CD4-positive, alpha-beta T cell (primary cell): Measurements from ENCODE around the gene MAP1LC3A. TPM values are rescaled to one million over a fixed set of nuclear protein-coding genes. Genes with fewer than 3 reads are reported as not detected.
"Not testable (repeated sequence)": the region's sequence is repeated elsewhere in the genome, so short reads cannot be mapped to it uniquely, and the experiment has no call there.

Source experiments
- ATAC-seq: fragments of 200-7000 bp; cut with Tn5 transposase; one replicate; pipeline ENCODE4 v1.10.0; 2022; ENCODE audit warnings: mild to moderate bottlenecking; ENCODE audit not compliant: poor library complexity
- CTCF ChIA-PET: fragments of 350-600 bp; sonication (Branson Sonifier 250); formaldehyde crosslinking; loops from one replicate; lab custom pipeline; 2021; ENCODE audit warnings: antibody characterized with exemption, inconsistent platforms; lab: Charles Lee
- POLR2A ChIA-PET: fragments of 350-600 bp; sonication (Branson Sonifier 250); formaldehyde crosslinking; loops from one replicate; lab custom pipeline; 2021; ENCODE audit warnings: antibody characterized with exemption, inconsistent platforms; lab: Charles Lee
- DNase-seq, 14 experiments: peaks; one replicate each; pipeline ENCODE4 v3.0.0-alpha.2; 2013 to 2020; ENCODE audit warnings: mixed read lengths in 2 of 14
- H3K27ac ChIP-seq, 2 donors: one replicate each; pipeline versions ENCODE4 v1.5.1 to v1.7.0; 2013; ENCODE audit warnings: low read length in 2 of 2, low read depth in 1 of 2, mild to moderate bottlenecking in 1 of 2
- H3K27me3 ChIP-seq, 2 experiments: 1 replicate in 1 of 2; 2 replicates in 1 of 2; pipeline versions ENCODE4 v1.6.1 to v1.7.0; 2013; ENCODE audit warnings: low read length in 2 of 2, control low read depth in 1 of 2, mild to moderate bottlenecking in 1 of 2, moderate library complexity in 1 of 2; ENCODE audit not compliant: insufficient read depth in 2 of 2, control insufficient read depth in 1 of 2
- H3K36me3 ChIP-seq: one replicate; pipeline ENCODE4 v1.6.1; 2013; ENCODE audit warnings: low read length, control low read depth; ENCODE audit not compliant: insufficient read depth
- H3K4me1 ChIP-seq: one replicate; pipeline ENCODE4 v1.6.1; 2013; ENCODE audit warnings: low read length, control low read depth; ENCODE audit not compliant: insufficient read depth
- H3K4me3 ChIP-seq: one replicate; pipeline ENCODE4 v1.5.1; 2013; ENCODE audit warnings: mild to moderate bottlenecking, low read length, moderate library complexity
- H3K9me3 ChIP-seq, 2 experiments: 1 replicate in 1 of 2; 2 replicates in 1 of 2; pipeline versions ENCODE4 v1.6.1 to v1.7.0; 2013; ENCODE audit warnings: low read length in 2 of 2, mild to moderate bottlenecking in 2 of 2, control low read depth in 1 of 2, moderate library complexity in 1 of 2; ENCODE audit not compliant: control insufficient read depth in 1 of 2, insufficient read depth in 1 of 2
- H3K27ac Mint-ChIP-seq: one replicate; pipeline ENCODE4 v1.8.0; 2020; ENCODE audit warnings: mixed read lengths
- H3K27me3 Mint-ChIP-seq: one replicate; pipeline ENCODE4 v1.8.0; 2021; ENCODE audit warnings: mixed read lengths
- H3K36me3 Mint-ChIP-seq: one replicate; pipeline ENCODE4 v1.8.0; 2021; ENCODE audit warnings: low read depth, mixed read lengths
- H3K4me1 Mint-ChIP-seq: one replicate; pipeline ENCODE4 v1.8.0; 2021; ENCODE audit warnings: low read depth, mixed read lengths
- H3K4me3 Mint-ChIP-seq: one replicate; pipeline ENCODE4 v1.8.0; 2020; ENCODE audit warnings: mild to moderate bottlenecking, mixed read lengths
- H3K9me3 Mint-ChIP-seq: one replicate; pipeline ENCODE4 v1.8.0; 2020; ENCODE audit warnings: mixed read lengths
- intact Hi-C, 2 experiments: fragments of 100-400 bp; cut with DNase I in 1 of 2; cut with micrococcal nuclease in 1 of 2; formaldehyde crosslinking; loops; one replicate each; pipeline versions ENCODE4 v1.15.1 to v1.9.0; 2023 to 2025; cut with DNase I, micrococcal nuclease
- total RNA-seq, 174 experiments: library from RNA in 2 of 174; stranded (reverse) in 2 of 174; gene quantifications; one replicate each; pipeline ENCODE4 v1.2.3 and lab custom pipeline; 2021 to 2026
- TF ChIP-seq, protein P1 (sequence below): fragments of 200-600 bp; IDR thresholded peaks from one replicate; pipeline ENCODE4 v1.8.0; 2022; ENCODE audit warnings: antibody characterized with exemption, mild to moderate bottlenecking

MAP1LC3A gene
- total RNA-seq, 2 experiments from 2014 or later, result 17.5 to 17.7 TPM

DNA sequence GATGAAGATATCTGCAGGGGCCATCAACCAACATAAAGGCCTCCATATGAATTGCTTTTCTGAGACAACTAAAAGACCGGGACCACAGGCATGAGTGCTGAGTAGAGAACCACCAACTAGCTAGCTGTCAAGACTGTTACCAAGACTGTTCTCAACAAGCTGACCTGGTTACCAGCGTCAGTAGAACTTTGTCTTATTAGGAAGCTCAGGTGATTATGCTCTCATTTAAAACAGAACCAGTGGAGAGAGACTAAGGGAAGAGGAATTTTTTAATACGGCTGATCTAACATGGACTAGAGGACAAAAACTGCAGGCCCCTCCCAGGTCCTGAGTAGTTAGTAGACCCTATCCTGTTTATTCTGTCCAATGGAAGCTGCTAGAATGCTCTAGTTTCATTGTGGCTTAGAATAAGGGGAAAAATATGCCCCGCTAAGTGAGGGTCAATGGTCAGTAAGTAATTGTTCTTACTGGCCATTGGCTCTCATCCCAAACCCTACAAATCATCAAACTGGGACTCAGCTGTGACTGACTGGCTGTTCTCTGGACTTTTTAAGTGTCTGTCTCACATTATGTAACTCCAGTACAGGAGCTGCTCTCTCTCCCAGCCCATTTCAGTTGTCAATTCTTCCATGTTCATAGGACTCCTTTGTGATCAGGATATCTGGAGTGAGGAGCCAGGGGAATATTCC, 46.1 kb upstream of the MAP1LC3A start:
- Histone ChIP-seq H3K27ac (no peak overlapping the region), H3K36me3 (peaks cover 23% of the 10 kb centered on the region), H3K4me1 (peaks cover 16% of the 10 kb centered on the region), H3K4me3 (no peak overlapping the region), H3K9me3 (no peaks in the 10 kb centered on the region), H3K27me3 (no peaks in the 10 kb centered on the region)
- ChIA-PET POLR2A (interaction anchor here (1.2 kb wide), 1 partner anchor 149 kb away, joined by 3 read pairs; the partner anchor contains the start of gene ITCH), CTCF (no interaction called here)
- Mint-ChIP-seq H3K27ac (peak overlapping the region; percentile 80), H3K36me3 (peaks cover 51% of the 10 kb centered on the region), H3K4me3 (peak overlapping the region; percentile 80), H3K9me3 (no peaks in the 10 kb centered on the region), H3K4me1 (peaks cover 41% of the 10 kb centered on the region), H3K27me3 (no peaks in the 10 kb centered on the region)
- TF ChIP-seq, protein P1, sequence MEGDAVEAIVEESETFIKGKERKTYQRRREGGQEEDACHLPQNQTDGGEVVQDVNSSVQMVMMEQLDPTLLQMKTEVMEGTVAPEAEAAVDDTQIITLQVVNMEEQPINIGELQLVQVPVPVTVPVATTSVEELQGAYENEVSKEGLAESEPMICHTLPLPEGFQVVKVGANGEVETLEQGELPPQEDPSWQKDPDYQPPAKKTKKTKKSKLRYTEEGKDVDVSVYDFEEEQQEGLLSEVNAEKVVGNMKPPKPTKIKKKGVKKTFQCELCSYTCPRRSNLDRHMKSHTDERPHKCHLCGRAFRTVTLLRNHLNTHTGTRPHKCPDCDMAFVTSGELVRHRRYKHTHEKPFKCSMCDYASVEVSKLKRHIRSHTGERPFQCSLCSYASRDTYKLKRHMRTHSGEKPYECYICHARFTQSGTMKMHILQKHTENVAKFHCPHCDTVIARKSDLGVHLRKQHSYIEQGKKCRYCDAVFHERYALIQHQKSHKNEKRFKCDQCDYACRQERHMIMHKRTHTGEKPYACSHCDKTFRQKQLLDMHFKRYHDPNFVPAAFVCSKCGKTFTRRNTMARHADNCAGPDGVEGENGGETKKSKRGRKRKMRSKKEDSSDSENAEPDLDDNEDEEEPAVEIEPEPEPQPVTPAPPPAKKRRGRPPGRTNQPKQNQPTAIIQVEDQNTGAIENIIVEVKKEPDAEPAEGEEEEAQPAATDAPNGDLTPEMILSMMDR, result no peak
- DNase-seq, result no peak
- no peak for ATAC-seq
- intact Hi-C loops, result loop anchor here (10.0 kb wide), 2 partner anchors 362 to 398 kb away; partner anchors contain the start of genes EIF2S2 (in 2 of the 2), ACSS2 (in 1 of the 2) and GGT7 (in 1 of the 2)

DNA sequence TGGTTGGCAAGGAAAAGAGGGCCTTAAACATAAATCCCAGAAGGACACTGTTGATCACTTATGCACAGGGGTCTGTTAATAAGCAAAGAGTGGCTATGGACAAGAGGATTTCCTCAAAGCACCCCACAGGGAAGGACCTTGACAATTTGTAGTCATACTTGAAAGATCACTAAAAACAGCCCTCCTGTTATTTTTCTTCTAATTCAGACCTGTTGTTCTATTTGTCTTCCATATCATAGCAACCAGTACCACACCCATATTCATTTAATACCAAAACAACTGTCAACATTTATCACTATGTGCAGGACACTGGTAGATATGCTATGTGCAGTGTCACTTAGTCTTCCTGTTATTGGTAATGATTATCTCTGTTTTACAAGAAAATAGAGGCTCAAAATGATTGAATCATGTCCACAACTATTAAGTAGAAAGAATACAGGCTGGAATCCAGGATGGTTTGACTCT, 45.5 kb upstream of the MAP1LC3A start:
- H3K4me3 ChIP-seq, result no peak overlapping the region
- intact Hi-C loops, result loop anchor here (10.0 kb wide), 2 partner anchors 362 to 398 kb away; partner anchors contain the start of genes EIF2S2 (in 2 of the 2), ACSS2 (in 1 of the 2) and GGT7 (in 1 of the 2)
- H3K4me1 Mint-ChIP-seq, result peaks cover 44% of the 10 kb centered on the region
- peaks cover 17% of the 10 kb centered on the region for H3K36me3 ChIP-seq
- H3K27me3 Mint-ChIP-seq, result no peaks in the 10 kb centered on the region
- H3K27ac Mint-ChIP-seq, result peak overlapping the region; percentile 80
- POLR2A ChIA-PET, result interaction anchor here (1.2 kb wide), 1 partner anchor 150 kb away, joined by 3 read pairs; the partner anchor contains the start of gene ITCH
- peak overlapping the region; percentile 80 for H3K4me3 Mint-ChIP-seq
- ATAC-seq (no peak), DNase-seq (peak in 2 of 14 experiments; percentile 18 to 23)
- H3K36me3 Mint-ChIP-seq, result peaks cover 45% of the 10 kb centered on the region
- CTCF ChIA-PET, result no interaction called here
- no peaks in the 10 kb centered on the region for H3K9me3 Mint-ChIP-seq
- no peaks in the 10 kb centered on the region for H3K27me3 ChIP-seq
- peaks cover 21% of the 10 kb centered on the region for H3K4me1 ChIP-seq
- H3K27ac ChIP-seq, result no peak overlapping the region
- TF ChIP-seq, protein P1, result no peak
- no peaks in the 10 kb centered on the region for H3K9me3 ChIP-seq

DNA sequence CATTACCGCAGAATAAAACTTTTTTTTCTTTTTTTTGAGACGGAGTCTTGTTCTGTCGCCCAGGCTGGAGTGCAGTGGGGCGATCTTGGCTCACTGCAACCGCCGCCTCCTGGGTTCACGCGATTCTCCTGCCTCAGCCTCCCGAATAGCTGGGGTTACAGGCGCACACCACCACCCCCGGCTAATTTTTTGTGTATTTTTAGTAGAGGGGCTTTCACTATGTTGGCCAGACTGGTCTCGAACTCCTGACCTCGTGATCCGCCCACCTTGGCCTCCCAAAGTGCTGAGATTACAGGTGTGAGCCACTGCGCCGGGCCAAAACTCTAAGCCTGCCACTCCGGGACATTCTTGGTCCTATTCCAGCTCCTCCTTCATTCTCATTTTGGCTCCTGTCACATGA, 44.5 kb upstream of the MAP1LC3A start:
- H3K9me3 Mint-ChIP-seq, result not testable (repeated sequence)

More for the DNA sequence above, 44.5 kb upstream of the MAP1LC3A start:
- H3K27me3 ChIP-seq, H3K9me3 ChIP-seq, H3K27me3 Mint-ChIP-seq, H3K4me3 ChIP-seq, H3K27ac ChIP-seq, H3K36me3 ChIP-seq, DNase-seq, ATAC-seq, POLR2A ChIA-PET, H3K27ac Mint-ChIP-seq: not testable (repeated sequence)
- Mint-ChIP-seq H3K4me3 (peak overlapping the region; percentile 45), H3K4me1 (peaks cover 54% of the 10 kb centered on the region), H3K36me3 (peaks cover 35% of the 10 kb centered on the region)
- intact Hi-C loops, result loop anchor here (10.0 kb wide), 2 partner anchors 361 to 399 kb away; partner anchors contain the start of genes EIF2S2 (in 2 of the 2), ACSS2 (in 1 of the 2) and GGT7 (in 1 of the 2)
- CTCF ChIA-PET, result interaction anchor here (1.0 to 6.4 kb wide), 3 partner anchors 9 to 201 kb away, joined by 4 to 31 read pairs (median 5); no protein-coding TSS in a partner anchor
- H3K4me1 ChIP-seq, result peaks cover 27% of the 10 kb centered on the region
